HepG2 (cell line): ENCODE results near the gene BCAR3. TPM values are rescaled to one million over a fixed set of nuclear protein-coding genes. Genes with fewer than 3 reads are reported as not detected.

Experiments
- ATAC-seq: fragments of 200-7000 bp; cut with Tn5 transposase; 3 replicates; pipeline ENCODE4 v1.9.1; 2020; ENCODE audit warnings: mild to moderate bottlenecking, moderate library complexity
- BruUV-seq: library from RNA; stranded (reverse); fragments of 400-500 nt; replicated peaks from 2 replicates; lab custom pipeline; 2021; lab: Mats Ljungman, UMichigan
- CTCF ChIA-PET: fragments of 300-600 bp; formaldehyde crosslinking; extraction: SDS; loops from one replicate; lab custom pipeline; 2021; ENCODE audit warnings: low total read pairs, inconsistent platforms, low intra/inter-chr PET ratio; lab: Yijun Ruan, JAX
- POLR2A ChIA-PET: fragments of 350-600 bp; sonication (Branson Sonifier 250); formaldehyde crosslinking; loops from one replicate; lab custom pipeline; 2020; ENCODE audit warnings: antibody characterized with exemption, inconsistent platforms; lab: Yijun Ruan, JAX
- DNase-seq: peaks from one replicate; pipeline ENCODE4 v3.0.0-alpha.2; 2015; ENCODE audit warnings: low spot score
- FAIRE-seq: peaks from 3 replicates; lab custom pipeline; 2011; peaks lifted over from hg19 to GRCh38; lab: Jason Lieb, UNC
- H2AFZ ChIP-seq: one replicate; pipeline ENCODE4 v1.6.1; 2011; ENCODE audit warnings: low read length, inconsistent platforms
- H3K27ac ChIP-seq: fragments of 300-600 bp; 3 replicates; pipeline ENCODE4 v1.8.0; 2011; ENCODE audit warnings: mixed run types, mild to moderate bottlenecking, mixed read lengths, low read length, inconsistent platforms; ENCODE audit not compliant: insufficient read depth; ENCODE audit errors: extremely low read length
- H3K27me3 ChIP-seq, 2 experiments: fragments of 200-600 bp in 1 of 2; 2 replicates in 1 of 2; 3 replicates in 1 of 2; pipeline versions ENCODE4 v1.6.0 to v1.8.0; 2011; ENCODE audit warnings: low read length in 2 of 2, mild to moderate bottlenecking in 2 of 2, moderate library complexity in 2 of 2, inconsistent platforms in 1 of 2; ENCODE audit not compliant: insufficient read depth in 2 of 2, control insufficient read depth in 1 of 2
- H3K36me3 ChIP-seq, 2 experiments: fragments of 200-600 bp in 1 of 2; replicated peaks in 1 of 2; 2 replicates in 1 of 2; 3 replicates in 1 of 2; pipeline versions ENCODE4 v1.5.1 to v1.8.0; 2011; ENCODE audit warnings: low read length in 2 of 2, inconsistent platforms in 1 of 2; ENCODE audit not compliant: insufficient read depth in 2 of 2, control insufficient read depth in 1 of 2
- H3K4me1 ChIP-seq: 2 replicates; pipeline ENCODE4 v1.5.1; 2012; ENCODE audit warnings: low read length, inconsistent platforms; ENCODE audit not compliant: insufficient read depth
- H3K4me2 ChIP-seq: 2 replicates; pipeline ENCODE4 v1.6.0; 2011; ENCODE audit warnings: low read depth, low read length, inconsistent platforms
- H3K4me3 ChIP-seq, 3 experiments: fragments of 200-600 bp in 1 of 3; sonication (generic), shearing (Covaris generic) in 1 of 3; replicated peaks in 1 of 3; 2 replicates each; pipeline ENCODE4 v1.5.1; 2011 to 2016; ENCODE audit warnings: low read length in 3 of 3, inconsistent platforms in 2 of 3, low read depth in 2 of 3, mild to moderate bottlenecking in 2 of 3, control low read depth in 1 of 3, mixed read lengths in 1 of 3; ENCODE audit not compliant: insufficient read depth in 1 of 3
- H3K79me2 ChIP-seq: one replicate; pipeline ENCODE4 v1.6.1; 2011; ENCODE audit warnings: low read length, inconsistent platforms; ENCODE audit not compliant: insufficient read depth
- H3K9ac ChIP-seq: 2 replicates; pipeline ENCODE4 v1.6.0; 2011; ENCODE audit warnings: mild to moderate bottlenecking, low read depth, low read length, inconsistent platforms; ENCODE audit not compliant: insufficient read depth
- H3K9me3 ChIP-seq: 2 replicates; pipeline ENCODE4 v1.5.1; 2012; ENCODE audit warnings: mild to moderate bottlenecking, low read length
- H4K20me1 ChIP-seq: 2 replicates; pipeline ENCODE4 v1.6.0; 2011; ENCODE audit warnings: inconsistent platforms, mild to moderate bottlenecking, low read length, moderate library complexity; ENCODE audit not compliant: insufficient read depth
- GZF1 ChIP-seq: sonication (generic); formaldehyde crosslinking; IDR thresholded peaks from 2 replicates; pipeline ENCODE4 v1.5.1; 2020; ENCODE audit warnings: mild to moderate bottlenecking, missing genetic modification reagents
- HNRNPL ChIP-seq: fragments of 200-400 bp; formaldehyde crosslinking; IDR thresholded peaks from 2 replicates; pipeline ENCODE4 v1.6.1; 2017; ENCODE audit warnings: mild to moderate bottlenecking, low read depth, low read length
- KAT7 ChIP-seq: IDR thresholded peaks from 2 replicates; pipeline ENCODE4 v1.6.1; 2018; ENCODE audit warnings: borderline replicate concordance, missing compliant biosample characterization
- NR2F6 ChIP-seq, 2 experiments: IDR thresholded peaks; 2 replicates each; pipeline ENCODE4 v1.6.1; 2016; ENCODE audit warnings: antibody characterized with exemption in 1 of 2, mild to moderate bottlenecking in 1 of 2
- RAD51 ChIP-seq: fragments of 450-650 bp; IDR thresholded peaks from 2 replicates; pipeline ENCODE4 v1.6.1; 2016; ENCODE audit warnings: borderline replicate concordance
- TGIF2 ChIP-seq: IDR thresholded peaks from 2 replicates; pipeline ENCODE4 v1.6.1; 2016; ENCODE audit warnings: control low read depth, missing compliant biosample characterization
- ZBTB1 ChIP-seq: sonication (generic); formaldehyde crosslinking; IDR thresholded peaks from 2 replicates; pipeline ENCODE4 v1.4.0; 2020; ENCODE audit warnings: missing genetic modification reagents, borderline replicate concordance
- ZBTB20 ChIP-seq: sonication (generic); formaldehyde crosslinking; IDR thresholded peaks from 2 replicates; pipeline ENCODE4 v1.8.1; 2023; ENCODE audit warnings: missing genetic modification reagents, low read depth, mild to moderate bottlenecking, borderline replicate concordance
- ZNF260 ChIP-seq: sonication (generic); formaldehyde crosslinking; IDR thresholded peaks from 2 replicates; pipeline ENCODE4 v1.4.0; 2020; ENCODE audit warnings: missing genetic modification reagents, low read depth, mild to moderate bottlenecking, borderline replicate concordance
- ZNF615 ChIP-seq: sonication (generic); formaldehyde crosslinking; IDR thresholded peaks from 2 replicates; pipeline ENCODE4 v1.5.0; 2020; ENCODE audit warnings: mild to moderate bottlenecking, missing genetic modification reagents, borderline replicate concordance
- ZNF749 ChIP-seq: sonication (generic); formaldehyde crosslinking; IDR thresholded peaks from 2 replicates; pipeline ENCODE4 v1.8.0; 2022; ENCODE audit warnings: mild to moderate bottlenecking, missing genetic modification reagents, moderate library complexity, borderline replicate concordance
- ZSCAN20 ChIP-seq: sonication (generic); formaldehyde crosslinking; IDR thresholded peaks from 2 replicates; pipeline ENCODE4 v1.4.0; 2020; ENCODE audit warnings: missing genetic modification reagents, mild to moderate bottlenecking, borderline replicate concordance
- WGBS: methylation state at CpG from one replicate; pipeline ENCODE4 v1.1.6; 2017; ENCODE audit warnings: low lambda C conversion rate; 5-methylcytosine and 5-hydroxymethylcytosine counted together
- in situ Hi-C: cut with HindIII; loops from 2 replicates; pipeline ENCODE4 v1.10.0; 2017; ENCODE audit warnings: low pct_unique_long_range_greater_than_20kb; ENCODE audit not compliant: extremely low pct_ligation_motif_present
- intact Hi-C: fragments of 100-400 bp; cut with micrococcal nuclease; formaldehyde crosslinking; loops from one replicate; pipeline ENCODE4 v1.10.0; 2022; ENCODE audit not compliant: unreplicated experiment
- polyA plus RNA-seq, 8 experiments: library from polyadenylated mRNA; depleted of rRNA in 3 of 8; stranded (reverse) in 7 of 8; unstranded in 1 of 8; fragments of >200 nt; fragmentation: Illumina TruSeq in 4 of 8; extraction: Trizol in 4 of 8; gene quantifications; 2 replicates each; pipeline versions ENCODE4 v1.2.1 to v1.2.3, GENCODE V29; 2011 to 2016; ENCODE audit warnings: low read depth in 4 of 8, missing spikeins in 1 of 8, mixed read lengths in 1 of 8; ENCODE audit not compliant: insufficient read depth in 1 of 8
- total RNA-seq, 5 experiments: library from RNA; depleted of rRNA; stranded (reverse); fragments of >200 nt; fragmentation: Illumina TruSeq; extraction: Trizol; gene quantifications; 2 replicates each; pipeline ENCODE4 v1.2.3, GENCODE V29; 2016; ENCODE audit warnings: low read depth in 1 of 5
- TF ChIP-seq, protein P1 (sequence below): sonication (generic); formaldehyde crosslinking; IDR thresholded peaks from 2 replicates; pipeline ENCODE4 v1.4.0; 2020; ENCODE audit warnings: low read depth, missing genetic modification reagents
- TF ChIP-seq, protein P2 (sequence below): sonication (generic); formaldehyde crosslinking; IDR thresholded peaks from 2 replicates; pipeline ENCODE4 v1.9.0; 2021; ENCODE audit warnings: mild to moderate bottlenecking, missing genetic modification reagents

Gene BCAR3
- total and polyA plus RNA-seq, 2 of the 13 experiments (the other 11 are each of a cell fraction or from before 2014, with no cell fraction given): 3.6 to 4.8 TPM

DNA sequence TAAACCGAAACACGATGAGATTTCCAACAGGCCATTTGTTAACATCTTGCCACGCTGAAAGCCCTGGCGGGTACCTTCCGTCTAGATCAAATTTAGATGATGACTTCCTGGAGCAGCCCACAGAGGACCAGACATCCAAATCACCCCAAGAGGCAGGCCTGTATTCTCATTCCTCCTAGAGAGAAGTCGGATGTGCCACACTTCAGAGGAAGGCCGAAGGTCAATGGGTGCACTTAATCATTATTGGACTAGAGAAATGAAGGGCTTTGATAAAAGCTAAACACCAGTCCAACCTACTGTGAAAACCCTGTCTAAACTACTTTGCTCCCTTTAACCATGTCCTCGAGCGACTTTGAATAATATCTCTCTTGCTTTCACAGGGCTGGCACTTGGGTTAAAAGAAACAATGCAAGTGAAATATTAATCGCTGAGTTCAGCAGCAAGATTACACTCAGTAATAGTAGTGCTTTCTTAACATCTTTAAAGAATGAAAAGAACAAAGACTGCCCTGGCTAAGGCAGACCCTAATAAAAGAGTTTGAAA lies 76.5 kb downstream of the BCAR3 start:
- Histone ChIP-seq H3K9me3 (no peaks in the 10 kb centered on the region), H3K4me1 (peaks cover 63% of the 10 kb centered on the region), H3K4me3 (no peak overlapping the region), H3K27me3 (no peaks in the 10 kb centered on the region), H3K4me2 (no peak overlapping the region), H3K27ac (no peak overlapping the region), H3K9ac (no peak overlapping the region), H2AFZ (no peak overlapping the region), H3K79me2 (peaks cover 5% of the 10 kb centered on the region), H3K36me3 (peaks cover 12 to 26% of the 10 kb centered on the region in 2 experiments), H4K20me1 (no peaks in the 10 kb centered on the region)
- ChIA-PET POLR2A (interaction anchor here (1.2 to 1.5 kb wide), 2 partner anchors 12 to 13 kb away, joined by 3 to 7 read pairs; no protein-coding TSS in a partner anchor), CTCF (no interaction called here)
- DNase-seq: no peak
- FAIRE-seq: no peak
- BruUV-seq: no TSS peak
- intact Hi-C loops (no loop called here), in situ Hi-C loops (no loop called here)
- WGBS: 95% methylated on average over 10 of the region's 10 CpGs
- no peak for ATAC-seq
- TF ChIP-seq ZBTB1 (no peak), HNRNPL (no peak), ZNF615 (CRISPR knock-in tag) (no peak), RAD51 (no peak), ZSCAN20 (CRISPR knock-in tag) (no peak), NR2F6 (IDR thresholded peaks at IDR 0.05) (no peak), NR2F6 (CRISPR knock-in tag; IDR thresholded peaks at IDR 0.05) (no peak), ZNF260 (CRISPR knock-in tag) (no peak), KAT7 (no peak), ZNF749 (CRISPR knock-in tag) (no peak), GZF1 (CRISPR knock-in tag) (no peak), TGIF2 (CRISPR knock-in tag) (no peak), ZBTB20 (CRISPR knock-in tag) (no peak)
- TF ChIP-seq, protein P1, sequence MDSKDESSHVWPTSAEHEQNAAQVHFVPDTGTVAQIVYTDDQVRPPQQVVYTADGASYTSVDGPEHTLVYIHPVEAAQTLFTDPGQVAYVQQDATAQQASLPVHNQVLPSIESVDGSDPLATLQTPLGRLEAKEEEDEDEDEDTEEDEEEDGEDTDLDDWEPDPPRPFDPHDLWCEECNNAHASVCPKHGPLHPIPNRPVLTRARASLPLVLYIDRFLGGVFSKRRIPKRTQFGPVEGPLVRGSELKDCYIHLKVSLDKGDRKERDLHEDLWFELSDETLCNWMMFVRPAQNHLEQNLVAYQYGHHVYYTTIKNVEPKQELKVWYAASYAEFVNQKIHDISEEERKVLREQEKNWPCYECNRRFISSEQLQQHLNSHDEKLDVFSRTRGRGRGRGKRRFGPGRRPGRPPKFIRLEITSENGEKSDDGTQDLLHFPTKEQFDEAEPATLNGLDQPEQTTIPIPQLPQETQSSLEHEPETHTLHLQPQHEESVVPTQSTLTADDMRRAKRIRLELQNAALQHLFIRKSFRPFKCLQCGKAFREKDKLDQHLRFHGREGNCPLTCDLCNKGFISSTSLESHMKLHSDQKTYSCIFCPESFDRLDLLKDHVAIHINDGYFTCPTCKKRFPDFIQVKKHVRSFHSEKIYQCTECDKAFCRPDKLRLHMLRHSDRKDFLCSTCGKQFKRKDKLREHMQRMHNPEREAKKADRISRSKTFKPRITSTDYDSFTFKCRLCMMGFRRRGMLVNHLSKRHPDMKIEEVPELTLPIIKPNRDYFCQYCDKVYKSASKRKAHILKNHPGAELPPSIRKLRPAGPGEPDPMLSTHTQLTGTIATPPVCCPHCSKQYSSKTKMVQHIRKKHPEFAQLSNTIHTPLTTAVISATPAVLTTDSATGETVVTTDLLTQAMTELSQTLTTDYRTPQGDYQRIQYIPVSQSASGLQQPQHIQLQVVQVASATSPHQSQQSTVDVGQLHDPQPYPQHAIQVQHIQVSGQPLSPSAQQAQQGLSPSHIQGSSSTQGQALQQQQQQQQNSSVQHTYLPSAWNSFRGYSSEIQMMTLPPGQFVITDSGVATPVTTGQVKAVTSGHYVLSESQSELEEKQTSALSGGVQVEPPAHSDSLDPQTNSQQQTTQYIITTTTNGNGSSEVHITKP: no peak
- TF ChIP-seq, protein P2, sequence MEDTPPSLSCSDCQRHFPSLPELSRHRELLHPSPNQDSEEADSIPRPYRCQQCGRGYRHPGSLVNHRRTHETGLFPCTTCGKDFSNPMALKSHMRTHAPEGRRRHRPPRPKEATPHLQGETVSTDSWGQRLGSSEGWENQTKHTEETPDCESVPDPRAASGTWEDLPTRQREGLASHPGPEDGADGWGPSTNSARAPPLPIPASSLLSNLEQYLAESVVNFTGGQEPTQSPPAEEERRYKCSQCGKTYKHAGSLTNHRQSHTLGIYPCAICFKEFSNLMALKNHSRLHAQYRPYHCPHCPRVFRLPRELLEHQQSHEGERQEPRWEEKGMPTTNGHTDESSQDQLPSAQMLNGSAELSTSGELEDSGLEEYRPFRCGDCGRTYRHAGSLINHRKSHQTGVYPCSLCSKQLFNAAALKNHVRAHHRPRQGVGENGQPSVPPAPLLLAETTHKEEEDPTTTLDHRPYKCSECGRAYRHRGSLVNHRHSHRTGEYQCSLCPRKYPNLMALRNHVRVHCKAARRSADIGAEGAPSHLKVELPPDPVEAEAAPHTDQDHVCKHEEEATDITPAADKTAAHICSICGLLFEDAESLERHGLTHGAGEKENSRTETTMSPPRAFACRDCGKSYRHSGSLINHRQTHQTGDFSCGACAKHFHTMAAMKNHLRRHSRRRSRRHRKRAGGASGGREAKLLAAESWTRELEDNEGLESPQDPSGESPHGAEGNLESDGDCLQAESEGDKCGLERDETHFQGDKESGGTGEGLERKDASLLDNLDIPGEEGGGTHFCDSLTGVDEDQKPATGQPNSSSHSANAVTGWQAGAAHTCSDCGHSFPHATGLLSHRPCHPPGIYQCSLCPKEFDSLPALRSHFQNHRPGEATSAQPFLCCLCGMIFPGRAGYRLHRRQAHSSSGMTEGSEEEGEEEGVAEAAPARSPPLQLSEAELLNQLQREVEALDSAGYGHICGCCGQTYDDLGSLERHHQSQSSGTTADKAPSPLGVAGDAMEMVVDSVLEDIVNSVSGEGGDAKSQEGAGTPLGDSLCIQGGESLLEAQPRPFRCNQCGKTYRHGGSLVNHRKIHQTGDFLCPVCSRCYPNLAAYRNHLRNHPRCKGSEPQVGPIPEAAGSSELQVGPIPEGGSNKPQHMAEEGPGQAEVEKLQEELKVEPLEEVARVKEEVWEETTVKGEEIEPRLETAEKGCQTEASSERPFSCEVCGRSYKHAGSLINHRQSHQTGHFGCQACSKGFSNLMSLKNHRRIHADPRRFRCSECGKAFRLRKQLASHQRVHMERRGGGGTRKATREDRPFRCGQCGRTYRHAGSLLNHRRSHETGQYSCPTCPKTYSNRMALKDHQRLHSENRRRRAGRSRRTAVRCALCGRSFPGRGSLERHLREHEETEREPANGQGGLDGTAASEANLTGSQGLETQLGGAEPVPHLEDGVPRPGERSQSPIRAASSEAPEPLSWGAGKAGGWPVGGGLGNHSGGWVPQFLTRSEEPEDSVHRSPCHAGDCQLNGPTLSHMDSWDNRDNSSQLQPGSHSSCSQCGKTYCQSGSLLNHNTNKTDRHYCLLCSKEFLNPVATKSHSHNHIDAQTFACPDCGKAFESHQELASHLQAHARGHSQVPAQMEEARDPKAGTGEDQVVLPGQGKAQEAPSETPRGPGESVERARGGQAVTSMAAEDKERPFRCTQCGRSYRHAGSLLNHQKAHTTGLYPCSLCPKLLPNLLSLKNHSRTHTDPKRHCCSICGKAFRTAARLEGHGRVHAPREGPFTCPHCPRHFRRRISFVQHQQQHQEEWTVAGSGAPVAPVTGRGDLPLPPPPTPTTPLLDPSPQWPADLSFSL: no peak
